Transverse colon (tissue), 4 donors: Measurements from ENCODE around the gene A4GALT. TPM values are rescaled to one million over a fixed set of nuclear protein-coding genes. Genes with fewer than 3 reads are reported as not detected.
"Not testable (repeated sequence)": the region's sequence is repeated elsewhere in the genome, so short reads cannot be mapped to it uniquely, and the experiment has no call there.

Source experiments
- DNase-seq: peaks from one replicate; pipeline ENCODE4 v3.0.0-alpha.2; 2019
- H3K27ac ChIP-seq, 4 donors: fragments of 200-600 bp; sonication (generic); 2 replicates each; pipeline ENCODE4 v1.5.1; 2016 to 2018; ENCODE audit warnings: inconsistent platforms in 4 of 4
- H3K27me3 ChIP-seq: fragments of 200-600 bp; sonication (generic); 2 replicates; pipeline ENCODE4 v1.5.1; 2017; ENCODE audit warnings: inconsistent platforms
- H3K36me3 ChIP-seq, 4 donors: fragments of 200-600 bp; sonication (generic); 2 replicates each; pipeline ENCODE4 v1.5.1; 2017 to 2019; ENCODE audit warnings: inconsistent platforms in 4 of 4
- H3K4me1 ChIP-seq, 4 donors: fragments of 200-600 bp; sonication (generic); 2 replicates each; pipeline ENCODE4 v1.5.1; 2017 to 2020; ENCODE audit warnings: inconsistent platforms in 4 of 4
- H3K4me3 ChIP-seq, 4 donors: fragments of 200-600 bp; sonication (generic); 1 replicate in 1 of 4; 2 replicates in 3 of 4; pipeline versions ENCODE4 v1.5.1 to v1.6.1; 2017 to 2019; ENCODE audit warnings: inconsistent platforms in 4 of 4
- H3K9me3 ChIP-seq, 2 donors: fragments of 200-600 bp; sonication (generic); 2 replicates each; pipeline ENCODE4 v1.5.1; 2017 to 2019; ENCODE audit warnings: inconsistent platforms in 2 of 2
- CTCF ChIP-seq, 5 experiments: fragments of 200-600 bp in 3 of 5; fragments of 450-650 bp in 2 of 5; sonication (generic) in 3 of 5; IDR thresholded peaks; 1 replicate in 2 of 5; 2 replicates in 3 of 5; pipeline ENCODE4 v1.5.1; 2016 to 2017; ENCODE audit warnings: antibody characterized with exemption in 5 of 5, inconsistent platforms in 3 of 5, mild to moderate bottlenecking in 2 of 5, moderate library complexity in 1 of 5
- EP300 ChIP-seq: sonication (generic); formaldehyde crosslinking; IDR thresholded peaks from one replicate; pipeline ENCODE4 v1.6.1; 2017; ENCODE audit warnings: antibody characterized with exemption, low read depth
- POLR2A ChIP-seq: fragments of 450-650 bp; IDR thresholded peaks from one replicate; pipeline ENCODE4 v1.6.1; 2016; ENCODE audit warnings: antibody characterized with exemption, mild to moderate bottlenecking, moderate library complexity
- POLR2AphosphoS5 ChIP-seq, 3 donors: sonication (generic); formaldehyde crosslinking; IDR thresholded peaks; one replicate each; pipeline ENCODE4 v1.6.1; 2016; ENCODE audit warnings: antibody characterized with exemption in 3 of 3
- WGBS, 2 donors: methylation state at CpG; one replicate each; pipeline ENCODE4 v1.1.5; 2018; ENCODE audit warnings: low coverage in 1 of 2; 5-methylcytosine and 5-hydroxymethylcytosine counted together
- in situ Hi-C, 4 donors: fragments of 200-750 bp; cut with MboI; loops; one replicate each; pipeline versions ENCODE4 v1.15.0 to v1.15.1; 2017; ENCODE audit warnings: low sequenced_read_pairs in 3 of 4, low pct_ligation_motif_present in 1 of 4, low pct_unique_long_range_greater_than_20kb in 1 of 4
- intact Hi-C: fragments of 100-400 bp; cut with DNase I; formaldehyde crosslinking; loops from one replicate; pipeline ENCODE4 v1.15.1; 2023; ENCODE audit warnings: low total_unique reads
- total RNA-seq, 4 donors: library from RNA; depleted of rRNA; stranded (reverse); fragments of >200 nt; gene quantifications; one replicate each; pipeline ENCODE4 v1.1.0, GENCODE V29; 2016

The A4GALT gene
- total RNA-seq, 4 donors from 2014 or later: 6.3 to 31.4 (median 12.7) TPM

DNA sequence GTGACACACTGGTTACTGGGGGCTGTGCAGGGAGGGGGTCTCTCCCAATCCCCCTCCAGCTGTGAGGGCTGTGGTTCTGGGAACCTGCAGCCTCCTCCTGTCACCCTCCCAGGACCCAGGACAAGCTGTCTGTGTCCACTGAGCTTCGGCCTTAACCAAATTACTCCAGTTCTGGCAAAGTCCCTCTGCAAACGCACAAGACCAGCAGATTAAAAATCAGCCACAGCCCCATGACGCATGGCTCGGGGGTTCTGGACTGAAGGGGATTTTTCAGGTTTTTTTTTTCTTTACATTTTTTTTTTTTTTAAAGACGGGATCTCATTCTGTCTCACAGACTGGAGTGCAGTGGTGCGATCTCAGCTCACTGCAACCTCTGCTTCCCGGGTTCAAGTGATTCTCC, 32.2 kb upstream of the A4GALT start:
- Histone ChIP-seq H3K4me3 (no peak overlapping the region), H3K9me3 (no peaks in the 10 kb centered on the region), H3K4me1 (peaks cover 0 to 8% (median 0%) of the 10 kb centered on the region in 4 donors), H3K27me3 (no peaks in the 10 kb centered on the region), H3K36me3 (no peaks in the 10 kb centered on the region), H3K27ac (peak overlapping the region; percentile 36 to 55 (median 50))
- DNase-seq: no peak
- intact Hi-C loops (no loop called here), in situ Hi-C loops (no loop called here)
- TF ChIP-seq POLR2A: no peak
- no peak for TF ChIP-seq EP300
- TF ChIP-seq POLR2AphosphoS5 (IDR thresholded peaks at IDR 0.05): no peak
- no peak for TF ChIP-seq CTCF (IDR thresholded peaks at IDR 0.05)
- WGBS, 2 donors: 76 to 79% methylated on average over 5 to 7 of the region's 7 CpGs

- peaks cover 0 to 8% (median 0%) of the 10 kb centered on the region in 4 donors for H3K4me1 ChIP-seq
- H3K27me3 ChIP-seq: no peaks in the 10 kb centered on the region
- H3K27ac ChIP-seq: peak overlapping the region; percentile 36 to 55 (median 50)
- no peaks in the 10 kb centered on the region for H3K36me3 ChIP-seq
- 72% methylated on average over 12 of the region's 12 CpGs; no CpG with 5 or more reads in 1 of the 2 donors for WGBS, 2 donors
- intact Hi-C loops (no loop called here), in situ Hi-C loops (no loop called here)
- DNase-seq: no peak
- H3K9me3 ChIP-seq: no peaks in the 10 kb centered on the region
- H3K4me3 ChIP-seq: no peak overlapping the region
- TF ChIP-seq CTCF (IDR thresholded peaks at IDR 0.05) (no peak), POLR2AphosphoS5 (IDR thresholded peaks at IDR 0.05) (no peak), EP300 (no peak), POLR2A (no peak)
These were observed 31.6 kb upstream of the A4GALT start for GRCh38 chr22:42752230-42752746.

DNA sequence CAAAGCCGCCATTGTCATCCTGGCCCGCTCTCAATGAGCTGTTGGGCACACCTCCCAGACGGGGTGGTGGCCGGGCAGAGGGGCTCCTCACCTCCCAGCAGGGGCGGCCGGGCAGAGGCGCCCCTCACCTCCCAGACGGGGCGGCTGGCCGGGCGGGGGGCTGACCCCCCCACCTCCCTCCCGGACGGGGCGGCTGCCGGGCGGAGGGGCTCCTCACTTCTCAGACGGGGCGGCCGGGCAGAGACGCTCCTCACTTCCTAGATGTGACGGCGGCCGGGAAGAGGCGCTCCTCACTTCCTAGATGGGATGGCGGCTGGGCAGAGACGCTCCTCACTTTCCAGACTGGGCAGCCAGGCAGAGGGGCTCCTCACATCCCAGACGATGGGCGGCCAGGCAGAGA, 29.8 kb upstream of the A4GALT start:
- intact Hi-C loops, in situ Hi-C loops: not testable (repeated sequence)
- WGBS, 2 donors: 90 to 98% methylated on average over 4 to 16 of the region's 28 CpGs

DNA sequence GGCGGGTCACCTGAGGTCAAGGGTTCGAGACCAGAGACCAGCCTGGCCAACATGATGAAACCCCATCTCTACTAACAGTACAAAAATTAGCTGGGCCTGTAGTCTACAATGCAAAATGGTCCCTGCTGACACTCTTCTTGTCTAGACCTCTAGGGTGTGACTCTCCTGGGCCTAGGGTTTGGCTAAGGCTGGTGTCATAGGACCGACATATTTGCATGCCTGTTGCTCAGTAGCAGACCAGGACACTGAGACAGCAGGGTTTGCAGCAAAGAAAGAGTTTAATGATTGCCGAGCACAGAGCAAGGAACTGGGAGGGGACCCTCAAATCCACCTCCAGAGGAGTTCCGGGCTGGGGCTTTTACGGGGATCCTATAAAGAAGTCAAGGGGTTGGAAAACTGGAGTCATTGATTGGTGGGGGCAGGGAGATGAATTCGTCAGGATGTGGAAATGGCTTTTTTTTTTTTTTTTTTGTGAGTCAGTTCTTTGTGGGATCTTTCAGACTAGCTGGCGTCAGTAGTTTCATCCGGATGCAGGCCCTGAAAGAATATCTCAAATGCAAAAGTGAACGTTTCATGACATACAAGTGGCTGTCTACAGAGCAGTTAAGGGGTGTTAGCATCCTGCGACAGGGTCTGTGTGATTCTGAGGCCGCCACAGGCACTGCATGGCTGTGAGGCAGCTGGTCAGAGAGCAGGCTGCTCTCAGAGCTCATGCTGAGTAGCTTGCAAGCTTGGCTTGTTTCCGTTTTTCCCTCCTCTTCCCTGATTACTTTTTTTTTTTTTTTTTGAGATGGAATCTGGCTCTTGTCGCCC, 27.2 kb upstream of the A4GALT start:
- intact Hi-C loops (no loop called here), in situ Hi-C loops (no loop called here)
- H3K4me1 ChIP-seq: peaks cover 0 to 20% (median 2%) of the 10 kb centered on the region in 4 donors
- H3K27ac ChIP-seq: peak overlapping the region; percentile 44 to 69 (median 62)
- no peaks in the 10 kb centered on the region for H3K27me3 ChIP-seq
- WGBS, 2 donors: 62 to 67% methylated on average over 3 to 14 of the region's 14 CpGs
- TF ChIP-seq POLR2AphosphoS5 (IDR thresholded peaks at IDR 0.05) (no peak), POLR2A (no peak), CTCF (IDR thresholded peaks at IDR 0.05) (no peak), EP300 (no peak)
- no peaks in the 10 kb centered on the region for H3K36me3 ChIP-seq
- H3K4me3 ChIP-seq: no peak overlapping the region
- DNase-seq: no peak
- no peaks in the 10 kb centered on the region for H3K9me3 ChIP-seq

More for the DNA sequence above, 29.8 kb upstream of the A4GALT start:
- H3K27ac ChIP-seq, H3K27me3 ChIP-seq, H3K4me3 ChIP-seq, H3K9me3 ChIP-seq, H3K4me1 ChIP-seq, H3K36me3 ChIP-seq, DNase-seq: not testable (repeated sequence)
